LNCAP (cell line): Measurements from ENCODE around the gene DMD.

ENCODE experiments used
- CTCF ChIP-seq: fragments of 450-650 bp; IDR thresholded peaks from 2 replicates; pipeline ENCODE4 v1.5.1; 2017; ENCODE audit warnings: mild to moderate bottlenecking

The DMD gene

GRCh38 chrX:32778965-32779364 lies 432.4 kb downstream of the DMD start:
- no peak for TF ChIP-seq CTCF

GRCh38 chrX:32774966-32775365 lies 436.4 kb downstream of the DMD start:
- no peak for TF ChIP-seq CTCF

GRCh38 chrX:32749070-32749469 lies 462.3 kb downstream of the DMD start:
- TF ChIP-seq CTCF = no peak

- TF ChIP-seq CTCF = no peak
Observed at GRCh38 chrX:32745323-32745722, 466.0 kb downstream of the DMD start.

- TF ChIP-seq CTCF = no peak
Observed at GRCh38 chrX:32744921-32745320, 466.4 kb downstream of the DMD start.

- TF ChIP-seq CTCF = no peak
Observed at GRCh38 chrX:32741910-32742309, 469.4 kb downstream of the DMD start.

- no peak for TF ChIP-seq CTCF
Observed at GRCh38 chrX:32708542-32708941, 502.8 kb downstream of the DMD start.

GRCh38 chrX:32687379-32687778 lies 524.0 kb downstream of the DMD start:
- no peak for TF ChIP-seq CTCF
